Nephron progenitor cell (in vitro differentiated cells): ENCODE data around the gene ACADSB.

ENCODE experiments used
- DNase-seq: peaks from one replicate; pipeline ENCODE4 v3.0.0; 2021
- H3K27ac Mint-ChIP-seq: 2 replicates; pipeline ENCODE4 v1.8.0; 2021; ENCODE audit warnings: mild to moderate bottlenecking, moderate library complexity, mixed read lengths
- H3K27me3 Mint-ChIP-seq: 2 replicates; pipeline ENCODE4 v1.8.0; 2021; ENCODE audit warnings: mild to moderate bottlenecking, low read depth, mixed read lengths; ENCODE audit not compliant: poor library complexity
- H3K36me3 Mint-ChIP-seq: 2 replicates; pipeline ENCODE4 v1.8.0; 2021; ENCODE audit warnings: low read depth, mixed read lengths
- H3K4me1 Mint-ChIP-seq: 2 replicates; pipeline ENCODE4 v1.8.0; 2021; ENCODE audit warnings: mixed read lengths
- H3K4me3 Mint-ChIP-seq: 2 replicates; pipeline ENCODE4 v1.8.0; 2021; ENCODE audit warnings: mild to moderate bottlenecking, moderate library complexity, mixed read lengths
- H3K9me3 Mint-ChIP-seq: 2 replicates; pipeline ENCODE4 v1.8.0; 2021; ENCODE audit warnings: mild to moderate bottlenecking, moderate library complexity, mixed read lengths
- TF ChIP-seq, protein P1 (sequence below): fragments of 200-600 bp; sonication (generic); IDR thresholded peaks from 2 replicates; pipeline ENCODE4 v1.5.0; 2021; ENCODE audit warnings: antibody characterized with exemption

ACADSB gene

DNA sequence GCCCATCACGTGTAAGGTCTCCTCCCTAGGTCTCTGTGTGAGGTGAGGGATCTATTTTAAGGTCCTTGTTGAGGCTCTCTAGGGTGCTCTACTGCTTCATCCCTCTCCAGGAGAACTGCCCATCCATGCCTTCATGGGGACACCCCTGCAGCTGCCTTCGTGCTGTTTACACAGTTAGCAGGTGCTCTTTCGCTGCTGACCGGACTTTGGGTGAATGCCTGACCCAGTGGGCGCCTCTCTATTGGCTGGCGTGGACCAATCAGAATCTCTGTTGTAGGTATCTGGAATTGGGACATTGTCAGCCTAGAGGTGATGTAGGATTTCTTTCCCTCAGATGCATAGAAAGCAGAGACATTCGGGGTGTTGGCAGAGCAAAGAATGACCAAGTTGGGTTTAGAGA is 88.2 kb downstream of the ACADSB start:
- H3K9me3 Mint-ChIP-seq = no peaks in the 10 kb centered on the region
- no peaks in the 10 kb centered on the region for H3K36me3 Mint-ChIP-seq
- TF ChIP-seq, protein P1, sequence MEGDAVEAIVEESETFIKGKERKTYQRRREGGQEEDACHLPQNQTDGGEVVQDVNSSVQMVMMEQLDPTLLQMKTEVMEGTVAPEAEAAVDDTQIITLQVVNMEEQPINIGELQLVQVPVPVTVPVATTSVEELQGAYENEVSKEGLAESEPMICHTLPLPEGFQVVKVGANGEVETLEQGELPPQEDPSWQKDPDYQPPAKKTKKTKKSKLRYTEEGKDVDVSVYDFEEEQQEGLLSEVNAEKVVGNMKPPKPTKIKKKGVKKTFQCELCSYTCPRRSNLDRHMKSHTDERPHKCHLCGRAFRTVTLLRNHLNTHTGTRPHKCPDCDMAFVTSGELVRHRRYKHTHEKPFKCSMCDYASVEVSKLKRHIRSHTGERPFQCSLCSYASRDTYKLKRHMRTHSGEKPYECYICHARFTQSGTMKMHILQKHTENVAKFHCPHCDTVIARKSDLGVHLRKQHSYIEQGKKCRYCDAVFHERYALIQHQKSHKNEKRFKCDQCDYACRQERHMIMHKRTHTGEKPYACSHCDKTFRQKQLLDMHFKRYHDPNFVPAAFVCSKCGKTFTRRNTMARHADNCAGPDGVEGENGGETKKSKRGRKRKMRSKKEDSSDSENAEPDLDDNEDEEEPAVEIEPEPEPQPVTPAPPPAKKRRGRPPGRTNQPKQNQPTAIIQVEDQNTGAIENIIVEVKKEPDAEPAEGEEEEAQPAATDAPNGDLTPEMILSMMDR = no peak
- peaks cover 55% of the 10 kb centered on the region for H3K27me3 Mint-ChIP-seq
- no peak for DNase-seq
- H3K4me1 Mint-ChIP-seq = no peaks in the 10 kb centered on the region
- no peak overlapping the region for H3K4me3 Mint-ChIP-seq
- no peak overlapping the region for H3K27ac Mint-ChIP-seq

DNA sequence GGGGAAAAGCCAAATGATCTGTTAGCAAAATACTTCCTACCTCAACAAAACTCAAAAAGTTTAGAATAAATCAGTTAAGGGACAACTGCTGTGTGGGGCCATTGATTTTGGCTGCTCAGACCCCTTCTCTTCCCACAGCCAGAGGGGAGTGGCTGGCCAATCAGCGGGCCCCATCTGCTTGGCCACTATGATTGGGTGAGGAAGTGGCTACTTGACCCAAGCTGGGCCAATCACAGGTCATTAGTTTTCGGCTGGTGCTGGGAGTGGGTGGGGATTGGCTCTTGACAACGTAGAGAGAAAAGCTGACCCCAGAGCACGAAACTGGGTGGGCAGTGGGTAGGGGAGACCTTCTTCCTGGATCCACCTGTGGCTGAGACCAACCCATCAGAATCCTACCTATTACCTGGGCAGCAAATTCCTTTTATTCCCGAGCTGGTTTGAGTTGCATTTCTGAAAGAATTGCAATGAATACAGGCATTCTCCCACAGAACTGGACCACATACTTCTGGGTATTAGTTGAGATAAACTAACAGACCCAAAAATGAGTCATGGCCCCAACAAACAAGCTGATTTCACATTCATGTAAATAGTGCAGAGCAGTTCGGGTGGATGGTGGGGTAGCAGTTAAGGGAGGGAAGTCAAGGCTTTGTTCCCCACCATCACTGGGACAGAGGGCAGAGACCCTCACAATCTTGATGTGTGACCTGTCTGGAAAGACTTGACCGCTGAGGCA is 91.4 kb downstream of the ACADSB start:
- no peak for DNase-seq
- Mint-ChIP-seq H3K27ac (no peak overlapping the region), H3K27me3 (peaks cover 44% of the 10 kb centered on the region), H3K36me3 (no peaks in the 10 kb centered on the region), H3K4me3 (no peak overlapping the region), H3K4me1 (no peaks in the 10 kb centered on the region), H3K9me3 (no peaks in the 10 kb centered on the region)
- TF ChIP-seq, protein P1 = no peak

DNA sequence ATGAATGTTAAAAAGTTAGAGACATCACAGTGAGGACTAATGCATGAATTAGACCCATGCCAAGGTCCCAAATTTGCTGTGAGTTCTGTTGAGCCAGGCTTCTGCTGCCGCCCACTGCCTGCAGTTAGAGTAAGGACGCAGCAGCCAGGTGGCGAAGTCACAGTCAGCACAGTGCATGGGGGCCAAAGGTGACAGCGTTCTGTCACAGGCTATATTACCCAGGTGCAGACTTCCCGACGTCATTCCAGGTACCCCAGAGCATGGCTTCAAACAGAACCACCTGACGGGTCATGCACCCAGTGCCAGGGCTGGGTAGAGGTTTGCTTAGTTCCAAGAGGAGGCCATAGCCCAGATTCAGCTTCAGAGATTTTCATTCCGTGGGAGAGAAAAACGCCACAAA is 93.1 kb downstream of the ACADSB start:
- Mint-ChIP-seq H3K27ac (no peak overlapping the region), H3K27me3 (peaks cover 30% of the 10 kb centered on the region), H3K9me3 (no peaks in the 10 kb centered on the region), H3K4me1 (peaks cover 4% of the 10 kb centered on the region), H3K36me3 (no peaks in the 10 kb centered on the region), H3K4me3 (no peak overlapping the region)
- no peak for DNase-seq
- TF ChIP-seq, protein P1 = no peak

DNA sequence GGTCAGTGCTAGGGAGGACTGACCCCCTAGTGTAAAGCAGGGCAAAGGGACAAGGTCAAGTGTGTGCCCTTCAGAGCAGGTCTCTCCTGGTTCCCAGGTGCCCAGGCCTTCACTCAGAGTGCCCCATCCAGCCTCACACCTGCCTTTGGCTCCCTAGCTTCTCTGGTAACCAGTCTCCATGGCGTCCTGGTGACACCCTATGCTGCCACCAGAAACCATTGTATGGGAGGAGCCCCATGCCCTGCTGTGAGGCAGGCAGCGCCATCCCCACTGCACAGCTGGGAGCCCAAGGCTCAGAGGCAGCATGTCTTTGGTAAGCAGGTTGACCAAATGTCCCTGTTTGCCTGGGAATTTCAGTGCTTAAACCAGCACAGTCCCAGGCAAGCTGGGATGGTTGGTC is 93.9 kb downstream of the ACADSB start:
- Mint-ChIP-seq H3K4me1 (peaks cover 4% of the 10 kb centered on the region), H3K27me3 (peaks cover 25% of the 10 kb centered on the region), H3K4me3 (no peak overlapping the region), H3K27ac (no peak overlapping the region), H3K9me3 (no peaks in the 10 kb centered on the region), H3K36me3 (no peaks in the 10 kb centered on the region)
- DNase-seq = no peak
- TF ChIP-seq, protein P1 = no peak

DNA sequence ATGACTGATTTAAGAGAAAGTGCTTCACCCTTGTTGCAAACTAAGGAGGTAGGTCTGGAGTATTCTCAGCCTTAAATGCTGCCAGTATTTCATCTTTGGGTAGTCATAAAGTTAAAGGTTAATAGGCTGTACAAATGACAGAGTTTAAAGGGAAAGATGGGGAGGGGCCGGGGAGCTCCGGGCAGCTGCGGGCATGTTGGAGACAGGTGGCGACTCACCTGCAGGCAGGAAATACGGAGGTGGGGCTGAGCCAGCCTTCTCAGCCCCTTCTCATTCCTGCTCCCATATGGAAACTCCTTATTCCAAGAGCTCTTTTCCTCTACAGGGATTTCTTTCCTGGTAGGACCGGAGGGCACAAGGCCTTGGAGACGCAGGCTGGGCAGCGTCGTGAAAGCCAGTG is 95.1 kb downstream of the ACADSB start:
- Mint-ChIP-seq H3K9me3 (no peaks in the 10 kb centered on the region), H3K36me3 (no peaks in the 10 kb centered on the region), H3K4me3 (no peak overlapping the region), H3K27ac (no peak overlapping the region), H3K27me3 (peaks cover 16% of the 10 kb centered on the region), H3K4me1 (peaks cover 4% of the 10 kb centered on the region)
- DNase-seq = no peak
- TF ChIP-seq, protein P1 = no peak
